Epithelial cell of prostate (primary cell): Measurements from ENCODE around the gene SEBOX.
A peak's percentile ranks its signal among the peaks of the same experiment; 100 is the strongest.

Experiments used
- DNase-seq: peaks from one replicate; pipeline ENCODE4 v3.0.0-alpha.2; 2011; ENCODE audit warnings: low read depth, low spot score
- H3K27ac ChIP-seq: fragments of 450-650 bp; 2 replicates; pipeline ENCODE4 v1.5.1; 2017; ENCODE audit warnings: mild to moderate bottlenecking

The SEBOX gene

GRCh38 chr17:28395426-28395825, 30.4 kb upstream of the SEBOX start:
- no peak for DNase-seq
- H3K27ac ChIP-seq, result no peak overlapping the region

GRCh38 chr17:28394337-28395116, 29.5 kb upstream of the SEBOX start:
- no peak for DNase-seq
- H3K27ac ChIP-seq, result no peak overlapping the region

- H3K27ac ChIP-seq, result no peak overlapping the region
- no peak for DNase-seq
Observed at GRCh38 chr17:28392491-28392890, 27.5 kb upstream of the SEBOX start.

- H3K27ac ChIP-seq, result no peak overlapping the region
- DNase-seq, result no peak
Observed at GRCh38 chr17:28391401-28391800, 26.4 kb upstream of the SEBOX start.

- no peak for DNase-seq
Observed at GRCh38 chr17:28390984-28391383, 26.0 kb upstream of the SEBOX start.

GRCh38 chr17:28390563-28390962, 25.6 kb upstream of the SEBOX start:
- DNase-seq, result no peak
- H3K27ac ChIP-seq, result no peak overlapping the region

More at GRCh38 chr17:28390984-28391383, 26.0 kb upstream of the SEBOX start:
- no peak overlapping the region for H3K27ac ChIP-seq

GRCh38 chr17:28390141-28390540, 25.1 kb upstream of the SEBOX start:
- H3K27ac ChIP-seq, result no peak overlapping the region
- no peak for DNase-seq

- no peak overlapping the region for H3K27ac ChIP-seq
- no peak for DNase-seq
Observed at GRCh38 chr17:28388106-28388505, 23.1 kb upstream of the SEBOX start.

GRCh38 chr17:28386391-28386790, 21.4 kb upstream of the SEBOX start:
- DNase-seq, result no peak
- no peak overlapping the region for H3K27ac ChIP-seq

- DNase-seq, result no peak
- H3K27ac ChIP-seq, result no peak overlapping the region
Observed at GRCh38 chr17:28385406-28385805, 20.4 kb upstream of the SEBOX start.

GRCh38 chr17:28385037-28385400, 20.0 kb upstream of the SEBOX start:
- no peak for DNase-seq
- H3K27ac ChIP-seq, result no peak overlapping the region

GRCh38 chr17:28384281-28385036, 19.5 kb upstream of the SEBOX start:
- no peak for DNase-seq
- H3K27ac ChIP-seq, result no peak overlapping the region

GRCh38 chr17:28381141-28381825, 16.3 kb upstream of the SEBOX start:
- no peak overlapping the region for H3K27ac ChIP-seq
- no peak for DNase-seq

GRCh38 chr17:28379814-28380801, 15.1 kb upstream of the SEBOX start:
- DNase-seq, result peak; percentile 98
- peak overlapping the region; percentile 54 for H3K27ac ChIP-seq

GRCh38 chr17:28372945-28373274, 7.9 kb upstream of the SEBOX start:
- no peak for DNase-seq
- no peak overlapping the region for H3K27ac ChIP-seq

- no peak overlapping the region for H3K27ac ChIP-seq
- no peak for DNase-seq
Observed at GRCh38 chr17:28372203-28372944, 7.4 kb upstream of the SEBOX start.

- no peak for DNase-seq
- no peak within 1 kb of the TSS for H3K27ac ChIP-seq
Observed at GRCh38 chr17:28371245-28372202, 6.5 kb upstream of the SEBOX start, which contains the start of gene SARM1. Gene SARM1, plus strand, starts transcription at chr17:28371694. Its CDS starts 339 bp downstream, at chr17:28372033.

GRCh38 chr17:28370744-28371103, 5.7 kb upstream of the SEBOX start:
- no peak for DNase-seq
- H3K27ac ChIP-seq, result no peak overlapping the region
